ENCODE results near the gene OLFML2B. TPM values are rescaled to one million over a fixed set of nuclear protein-coding genes. Genes with fewer than 3 reads are reported as not detected.

Gene OLFML2B
- total and polyA plus RNA-seq, 2 of the 13 experiments (the other 11 are each of a cell fraction or from before 2014, with no cell fraction given), result not detected

GRCh38 chr1:162010175-162010506 lies 13.5 kb downstream of the OLFML2B start:
- BruUV-seq (replicated peaks), result no TSS peak

GRCh38 chr1:162009501-162010174 lies 14.0 kb downstream of the OLFML2B start:
- Histone ChIP-seq H3K27ac (ENCODE audit: extremely low read length, insufficient read depth, low read length) (no peak overlapping the region), H3K27me3 (ENCODE audit: control insufficient read depth in 1 of 2, insufficient read depth in 2 of 2, low read length in 2 of 2) (peaks cover under 1 to 13% of the 10 kb centered on the region in 2 experiments; a peak in 3 of 5 replicates), H3K36me3 (replicated peaks in 1 of 2; ENCODE audit: control insufficient read depth in 1 of 2, insufficient read depth in 2 of 2, low read length in 2 of 2) (no peaks in the 10 kb centered on the region), H2AFZ (ENCODE audit: low read length) (no peak overlapping the region), H3K9ac (ENCODE audit: insufficient read depth, low read depth, low read length) (no peak overlapping the region), H3K79me2 (ENCODE audit: insufficient read depth, low read length) (no peaks in the 10 kb centered on the region), H3K4me3 (replicated peaks in 1 of 3; ENCODE audit: insufficient read depth in 1 of 3, low read depth in 2 of 3, low read length in 3 of 3) (no peak overlapping the region), H4K20me1 (ENCODE audit: insufficient read depth, low read length) (no peaks in the 10 kb centered on the region), H3K9me3 (ENCODE audit: low read length) (no peaks in the 10 kb centered on the region), H3K4me2 (ENCODE audit: low read depth, low read length) (no peak overlapping the region), H3K4me1 (ENCODE audit: insufficient read depth, low read length) (0 out of 2 replicates have a peak, but pooled peaks cover 5% of the 10 kb centered on the region)
- WGBS (ENCODE audit: low lambda C conversion rate), result 34% methylated on average over 6 of the region's 9 CpGs
- intact Hi-C loops (cut with micrococcal nuclease; ENCODE audit: unreplicated experiment) (no loop called here), in situ Hi-C loops (cut with HindIII; ENCODE audit: extremely low pct_ligation_motif_present, low pct_unique_long_range_greater_than_20kb) (no loop called here)
- ChIA-PET CTCF (ENCODE audit: low intra/inter-chr PET ratio, low total read pairs) (no interaction called here), POLR2A (no interaction called here)
- BruUV-seq (replicated peaks), result no TSS peak
- DNase-seq (ENCODE audit: low spot score) (no peak), ATAC-seq (no peak), FAIRE-seq (no peak)
- TF ChIP-seq POGK (CRISPR knock-in tag; conservative IDR thresholded peaks at IDR 0.05), result no peak
- TF ChIP-seq PAWR (CRISPR knock-in tag; IDR thresholded peaks at IDR 0.05; ENCODE audit: borderline replicate concordance), result no peak
- TF ChIP-seq HNRNPL (IDR thresholded peaks at IDR 0.05; ENCODE audit: low read depth, low read length), result no peak
- TF ChIP-seq RARA (CRISPR knock-in tag; IDR thresholded peaks at IDR 0.05), result no peak
- TF ChIP-seq RBM39 (IDR thresholded peaks at IDR 0.05; ENCODE audit: low read depth, low read length, poor library complexity, severe bottlenecking), result no peak
- TF ChIP-seq ZNF720 (CRISPR knock-in tag; IDR thresholded peaks at IDR 0.05), result no peak
- TF ChIP-seq ZNF12 (CRISPR knock-in tag; IDR thresholded peaks at IDR 0.05), result no peak
- TF ChIP-seq GATAD2A (CRISPR knock-in tag; IDR thresholded peaks at IDR 0.05), result no peak
- no peak for TF ChIP-seq SALL1 (CRISPR knock-in tag; IDR thresholded peaks at IDR 0.05)

More at GRCh38 chr1:162010175-162010506, 13.5 kb downstream of the OLFML2B start:
- Histone ChIP-seq H3K4me1 (ENCODE audit: insufficient read depth, low read length) (0 out of 2 replicates have a peak, but pooled peaks cover 5% of the 10 kb centered on the region), H3K4me2 (ENCODE audit: low read depth, low read length) (no peak overlapping the region), H3K36me3 (replicated peaks in 1 of 2; ENCODE audit: control insufficient read depth in 1 of 2, insufficient read depth in 2 of 2, low read length in 2 of 2) (no peaks in the 10 kb centered on the region), H3K79me2 (ENCODE audit: insufficient read depth, low read length) (no peaks in the 10 kb centered on the region), H3K9me3 (ENCODE audit: low read length) (no peaks in the 10 kb centered on the region), H3K27me3 (ENCODE audit: control insufficient read depth in 1 of 2, insufficient read depth in 2 of 2, low read length in 2 of 2) (peaks cover 0 to 13% of the 10 kb centered on the region in 2 experiments; a peak in 2 of 5 replicates), H3K4me3 (replicated peaks in 1 of 3; ENCODE audit: insufficient read depth in 1 of 3, low read depth in 2 of 3, low read length in 3 of 3) (no peak overlapping the region), H3K9ac (ENCODE audit: insufficient read depth, low read depth, low read length) (no peak overlapping the region), H3K27ac (ENCODE audit: extremely low read length, insufficient read depth, low read length) (no peak overlapping the region), H4K20me1 (ENCODE audit: insufficient read depth, low read length) (no peaks in the 10 kb centered on the region), H2AFZ (ENCODE audit: low read length) (no peak overlapping the region)
- TF ChIP-seq HMGA1 (CRISPR knock-in tag; conservative IDR thresholded peaks at IDR 0.05), result no peak
- no peak for TF ChIP-seq ZNF296 (CRISPR knock-in tag; conservative IDR thresholded peaks at IDR 0.05)
- TF ChIP-seq HNRNPH1 (optimal IDR thresholded peaks at IDR 0.05; ENCODE audit: low read depth, low read length), result no peak
- TF ChIP-seq RELA (CRISPR knock-in tag; IDR thresholded peaks at IDR 0.05), result no peak
- no peak for TF ChIP-seq ZNF704 (CRISPR knock-in tag; IDR thresholded peaks at IDR 0.05; ENCODE audit: borderline replicate concordance)
- 60% methylated on average over 3 of the region's 3 CpGs for WGBS (ENCODE audit: low lambda C conversion rate)
- ATAC-seq (no peak), DNase-seq (ENCODE audit: low spot score) (no peak), FAIRE-seq (no peak)
- ChIA-PET POLR2A (no interaction called here), CTCF (ENCODE audit: low intra/inter-chr PET ratio, low total read pairs) (no interaction called here)
- in situ Hi-C loops (cut with HindIII; ENCODE audit: extremely low pct_ligation_motif_present, low pct_unique_long_range_greater_than_20kb), result no loop called here
- intact Hi-C loops (cut with micrococcal nuclease; ENCODE audit: unreplicated experiment), result no loop called here
